GM12878 (cell line): ENCODE results near the gene KCTD17. TPM values are rescaled to one million over a fixed set of nuclear protein-coding genes. Genes with fewer than 3 reads are reported as not detected.

Source experiments
- ASH2L ChIP-seq: fragments of 300-600, 200-600 bp; sonication (generic); IDR thresholded peaks from 2 replicates; pipeline ENCODE4 v1.6.1; 2017; ENCODE audit warnings: low read depth, mild to moderate bottlenecking, borderline replicate concordance
- BCL11A ChIP-seq: IDR thresholded peaks from 2 replicates; pipeline ENCODE4 v1.6.1; 2011; ENCODE audit warnings: low read depth, low read length
- BHLHE40 ChIP-seq, 2 experiments: fragments of 450-650 bp in 1 of 2; IDR thresholded peaks; 2 replicates each; pipeline ENCODE4 v1.6.1; 2011 to 2017; ENCODE audit warnings: low read depth in 2 of 2, borderline replicate concordance in 1 of 2, improper control_type of control experiment in 1 of 2, low read length in 1 of 2, mild to moderate bottlenecking in 1 of 2
- CHD1 ChIP-seq: IDR thresholded peaks from 2 replicates; pipeline ENCODE4 v1.6.1; 2012; ENCODE audit warnings: low read depth, low read length, improper control_type of control experiment
- ELK1 ChIP-seq: IDR thresholded peaks from 2 replicates; pipeline ENCODE4 v1.6.1; 2012; ENCODE audit warnings: low read depth, low read length, improper control_type of control experiment
- FOS ChIP-seq: IDR thresholded peaks from 3 replicates; pipeline ENCODE4 v1.6.1; 2011; ENCODE audit warnings: borderline replicate concordance; ENCODE audit not compliant: insufficient read length; ENCODE audit errors: extremely low read depth
- HCFC1 ChIP-seq: fragments of 150-350 bp; IDR thresholded peaks from 2 replicates; pipeline ENCODE4 v1.6.1; 2014; ENCODE audit warnings: low read length
- HDAC2 ChIP-seq: fragments of 200-600 bp; sonication (generic); IDR thresholded peaks from 2 replicates; pipeline ENCODE4 v1.6.1; 2017
- KAT2A ChIP-seq: conservative IDR thresholded peaks from 2 replicates; pipeline ENCODE4 v1.6.1; 2011; ENCODE audit warnings: low read depth, low read length; ENCODE audit not compliant: control insufficient read depth
- NR2C1 ChIP-seq: fragments of 450-650 bp; IDR thresholded peaks from 2 replicates; pipeline ENCODE4 v1.6.1; 2017; ENCODE audit warnings: antibody characterized with exemption, mild to moderate bottlenecking, moderate library complexity
- PAX8 ChIP-seq: fragments of 450-650 bp; IDR thresholded peaks from 2 replicates; pipeline ENCODE4 v1.6.1; 2017; ENCODE audit warnings: mild to moderate bottlenecking, moderate library complexity
- PML ChIP-seq: IDR thresholded peaks from 2 replicates; pipeline ENCODE4 v1.6.1; 2012; ENCODE audit warnings: low read length, inconsistent platforms
- SMARCA5 ChIP-seq: fragments of 450-650 bp; IDR thresholded peaks from 2 replicates; pipeline ENCODE4 v1.6.1; 2017; ENCODE audit warnings: mild to moderate bottlenecking
- YY1 ChIP-seq: IDR thresholded peaks from 2 replicates; pipeline ENCODE4 v1.6.1; 2011; ENCODE audit warnings: low read depth, mild to moderate bottlenecking, low read length
- ZNF217 ChIP-seq: fragments of 450-650 bp; IDR thresholded peaks from 2 replicates; pipeline ENCODE4 v1.6.1; 2017; ENCODE audit warnings: antibody characterized with exemption, mild to moderate bottlenecking
- polyA plus RNA-seq, 11 experiments: library from polyadenylated mRNA; depleted of rRNA in 4 of 11; unstranded in 6 of 11; stranded (reverse) in 5 of 11; fragments of >200 nt; fragmentation: Nextera tagmentation in 4 of 11; fragmentation: Illumina TruSeq in 1 of 11; extraction: Ambion mirVana in 4 of 11; extraction: Trizol in 1 of 11; gene quantifications; 1 replicate in 1 of 11; 2 replicates in 10 of 11; pipeline versions ENCODE4 v1.2.1 to v1.2.3, GENCODE V29; 2011 to 2016; ENCODE audit warnings: inconsistent platforms in 2 of 11, missing spikeins in 2 of 11, low read depth in 1 of 11
- total RNA-seq, 4 experiments: library from RNA; depleted of rRNA in 3 of 4; stranded (reverse); fragments of >200 nt in 3 of 4; fragmentation: Illumina TruSeq in 1 of 4; extraction: Trizol in 1 of 4; gene quantifications; 2 replicates each; pipeline versions ENCODE4 v1.2.1 to v1.2.3, GENCODE V29; 2013 to 2021
- TF ChIP-seq, protein P1 (sequence below): IDR thresholded peaks from 2 replicates; pipeline ENCODE4 v1.6.1; 2011; ENCODE audit warnings: borderline replicate concordance, low read depth, mild to moderate bottlenecking, moderate library complexity, mixed read lengths, low read length; ENCODE audit not compliant: insufficient read depth; ENCODE audit errors: extremely low read length

KCTD17 gene
- total and polyA plus RNA-seq, 10 of the 15 experiments (the other 5 are each of a cell fraction or from before 2014, with no cell fraction given) = 0.16 to 18.4 (median 10.1) TPM; not detected in 1

DNA sequence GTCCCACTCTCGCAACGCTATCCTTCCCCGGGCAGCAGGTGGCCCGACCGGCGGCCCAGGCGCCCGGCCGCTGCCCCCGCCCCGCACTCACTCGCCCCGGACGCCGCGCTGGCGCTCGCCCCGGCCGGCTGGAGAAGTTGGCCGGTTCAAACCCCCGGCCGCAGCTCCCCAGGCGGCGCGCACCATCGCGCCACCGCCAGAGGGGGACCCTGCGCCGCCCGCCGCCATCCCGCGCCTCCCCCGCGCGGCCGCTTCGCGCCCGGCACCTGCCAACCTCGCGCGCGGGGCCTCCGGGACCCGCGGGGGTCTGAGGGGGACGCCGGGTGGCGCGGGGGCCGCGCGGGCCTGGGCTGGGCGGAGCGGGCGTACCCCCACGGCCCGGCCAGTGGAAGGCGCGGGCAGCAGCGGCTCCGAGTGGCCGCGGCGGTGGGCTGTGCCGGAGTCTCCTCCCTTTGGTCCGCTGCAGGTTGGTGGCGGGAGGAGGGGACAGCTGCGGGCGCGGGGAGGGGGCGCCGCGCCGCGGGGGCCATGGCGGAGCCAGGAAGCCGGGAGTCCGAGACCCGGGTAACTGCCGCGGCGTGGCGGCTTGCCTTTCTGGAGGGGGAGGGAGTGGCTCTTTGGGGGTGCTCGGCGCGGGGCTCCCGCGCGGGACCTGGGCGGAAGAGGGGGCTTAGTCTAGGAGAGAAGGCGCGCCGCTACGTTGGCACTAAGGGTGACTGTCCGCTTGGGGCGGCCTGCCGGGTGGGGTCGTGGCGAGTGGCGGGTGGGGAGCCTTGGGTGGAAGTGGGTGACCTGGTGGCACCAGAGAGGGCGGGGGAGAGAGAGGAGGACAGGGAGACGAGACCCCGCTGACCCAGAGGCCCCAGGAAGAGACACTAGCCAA lies 32.0 kb upstream of the KCTD17 start, which contains the start of the genes MPST and TST (continued):
- no peak for TF ChIP-seq ELK1
- no peak for TF ChIP-seq PML
- no peak for TF ChIP-seq BCL11A
- TF ChIP-seq, protein P1, sequence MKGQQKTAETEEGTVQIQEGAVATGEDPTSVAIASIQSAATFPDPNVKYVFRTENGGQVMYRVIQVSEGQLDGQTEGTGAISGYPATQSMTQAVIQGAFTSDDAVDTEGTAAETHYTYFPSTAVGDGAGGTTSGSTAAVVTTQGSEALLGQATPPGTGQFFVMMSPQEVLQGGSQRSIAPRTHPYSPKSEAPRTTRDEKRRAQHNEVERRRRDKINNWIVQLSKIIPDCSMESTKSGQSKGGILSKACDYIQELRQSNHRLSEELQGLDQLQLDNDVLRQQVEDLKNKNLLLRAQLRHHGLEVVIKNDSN = no peak
- no peak for TF ChIP-seq HDAC2
- peak; percentile 62; the same call in 1 of the 2 replicates for TF ChIP-seq SMARCA5
- no peak for TF ChIP-seq PAX8
- peak; percentile 96 for TF ChIP-seq CHD1
- peak; percentile 43; the same call in 1 of the 2 replicates for TF ChIP-seq ZNF217
- TF ChIP-seq NR2C1 = peak; percentile 47
- peak; percentile 71 to 99 for TF ChIP-seq BHLHE40 (IDR thresholded peaks at IDR 0.05; ENCODE audit: borderline replicate concordance in 1 of 2, low read depth in 2 of 2, low read length in 1 of 2)
- peak; percentile 48 for TF ChIP-seq YY1
- TF ChIP-seq HCFC1 = no peak
- TF ChIP-seq KAT2A = no peak
- TF ChIP-seq ASH2L = 0 out of 2 replicates have a peak, but pooled peaks have one; percentile 26
- TF ChIP-seq FOS = no peak
